DOHH2 (cell line): ENCODE results near the gene CEMIP.

ENCODE experiments used
- H3F3A ChIP-seq: fragments of 200-600 bp; sonication (generic), shearing (Covaris generic); 2 replicates; pipeline ENCODE4 v1.6.0; 2016; ENCODE audit warnings: antibody characterized with exemption, mild to moderate bottlenecking; ENCODE audit not compliant: control insufficient read depth, insufficient read depth
- H3K27ac ChIP-seq: fragments of 200-600 bp; sonication (generic); 2 replicates; pipeline ENCODE4 v1.5.1; 2014; ENCODE audit warnings: low read depth, mild to moderate bottlenecking, low read length, moderate library complexity
- H3K27me3 ChIP-seq: fragments of 200-600 bp; sonication (generic); 2 replicates; pipeline ENCODE4 v1.6.1; 2014; ENCODE audit warnings: mild to moderate bottlenecking, low read length, mixed read lengths; ENCODE audit not compliant: control insufficient read depth
- H3K36me3 ChIP-seq: fragments of 200-600 bp; sonication (generic); 2 replicates; pipeline ENCODE4 v1.6.1; 2014; ENCODE audit warnings: mild to moderate bottlenecking, low read length, moderate library complexity, mixed read lengths; ENCODE audit not compliant: control insufficient read depth
- H3K4me1 ChIP-seq: fragments of 200-600 bp; sonication (generic); 2 replicates; pipeline ENCODE4 v1.6.1; 2014; ENCODE audit warnings: mild to moderate bottlenecking, low read length, mixed read lengths; ENCODE audit not compliant: control insufficient read depth
- H3K4me2 ChIP-seq: fragments of 200-600 bp; sonication (generic); 2 replicates; pipeline ENCODE4 v1.6.0; 2014; ENCODE audit warnings: mild to moderate bottlenecking, low read length, moderate library complexity
- H3K4me3 ChIP-seq: fragments of 200-600 bp; sonication (generic); 2 replicates; pipeline ENCODE4 v1.5.1; 2014; ENCODE audit warnings: mild to moderate bottlenecking, low read length, mixed read lengths
- H3K79me2 ChIP-seq: fragments of 200-600 bp; sonication (generic); 2 replicates; pipeline ENCODE4 v1.6.1; 2014; ENCODE audit warnings: mild to moderate bottlenecking, low read length, mixed read lengths; ENCODE audit not compliant: control insufficient read depth
- H3K9me2 ChIP-seq: fragments of 200-600 bp; sonication (generic); replicated peaks from 2 replicates; pipeline ENCODE4 v1.6.1; 2014; ENCODE audit warnings: mild to moderate bottlenecking, low read length, mixed read lengths; ENCODE audit not compliant: control insufficient read depth
- H3K9me3 ChIP-seq: fragments of 200-600 bp; sonication (generic); 2 replicates; pipeline ENCODE4 v1.6.1; 2014; ENCODE audit warnings: antibody characterized with exemption, low read length, mixed read lengths; ENCODE audit not compliant: control insufficient read depth, insufficient read depth
- H4K20me1 ChIP-seq: fragments of 200-600 bp; sonication (generic); 2 replicates; pipeline ENCODE4 v1.6.0; 2014; ENCODE audit warnings: low read depth, mild to moderate bottlenecking, antibody characterized with exemption, low read length, moderate library complexity; ENCODE audit not compliant: control insufficient read depth, insufficient read depth
- EZH2phosphoT487 ChIP-seq: fragments of 200-600 bp; sonication (generic); IDR thresholded peaks from 2 replicates; pipeline ENCODE4 v1.6.1; 2017; ENCODE audit warnings: borderline replicate concordance, mild to moderate bottlenecking, antibody characterized with exemption, low read length, moderate library complexity, mixed read lengths
- TF ChIP-seq, protein P1 (sequence below): fragments of 200-600 bp; sonication (generic); IDR thresholded peaks from one replicate; pipeline ENCODE4 v1.5.1; 2014; ENCODE audit warnings: antibody characterized with exemption, mild to moderate bottlenecking, low read depth, low read length; ENCODE audit not compliant: poor library complexity, severe bottlenecking

CEMIP gene

DNA sequence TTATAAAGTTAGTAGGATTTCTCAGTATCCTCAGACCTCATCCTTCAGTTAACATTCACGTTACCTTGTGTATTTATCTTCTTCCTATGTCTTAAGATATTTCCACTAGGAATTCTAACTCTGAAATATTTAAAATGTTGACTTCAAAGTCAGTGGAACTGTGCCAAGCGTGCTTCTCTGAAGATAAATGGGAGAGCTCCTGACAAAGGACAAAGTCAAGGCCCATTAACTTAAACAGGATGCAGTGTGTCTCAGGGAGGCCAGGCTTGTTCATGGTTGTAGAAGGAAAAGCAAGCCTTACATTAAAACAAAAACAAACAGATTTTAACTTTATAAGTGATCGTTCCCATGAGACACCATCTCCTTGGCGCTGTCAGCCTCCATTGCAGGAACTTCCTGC, 42.6 kb upstream of the CEMIP start:
- Histone ChIP-seq H3K4me2 (no peak overlapping the region), H3K4me3 (no peak overlapping the region)

DNA sequence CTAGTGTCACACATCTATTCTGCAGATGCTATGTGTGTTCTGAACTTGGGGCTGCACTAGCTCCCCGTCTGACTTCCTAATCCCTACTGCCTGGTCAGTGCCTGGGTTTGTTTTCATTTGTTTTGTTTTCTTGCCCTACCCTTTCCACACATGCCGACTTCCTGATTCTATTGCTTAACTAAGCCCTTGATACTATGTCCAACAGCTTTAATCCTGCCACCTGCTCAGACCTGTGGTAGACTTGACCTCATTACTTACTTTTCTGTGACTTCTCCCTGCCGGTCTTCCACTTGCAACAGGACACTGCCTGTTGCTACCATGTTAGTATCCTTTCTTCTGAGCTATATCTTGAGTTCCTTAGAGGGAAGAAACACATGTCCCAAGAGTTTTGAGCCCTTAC, 39.3 kb upstream of the CEMIP start:
- H3K4me3 ChIP-seq: no peak overlapping the region
- no peaks in the 10 kb centered on the region for H3K9me2 ChIP-seq
- no peaks in the 10 kb centered on the region for H3K4me1 ChIP-seq
- H4K20me1 ChIP-seq: no peaks in the 10 kb centered on the region
- H3K27me3 ChIP-seq: no peaks in the 10 kb centered on the region
- H3F3A ChIP-seq: no peaks in the 10 kb centered on the region
- H3K79me2 ChIP-seq: no peaks in the 10 kb centered on the region
- no peak overlapping the region for H3K27ac ChIP-seq
- no peak for TF ChIP-seq EZH2phosphoT487
- TF ChIP-seq, protein P1, sequence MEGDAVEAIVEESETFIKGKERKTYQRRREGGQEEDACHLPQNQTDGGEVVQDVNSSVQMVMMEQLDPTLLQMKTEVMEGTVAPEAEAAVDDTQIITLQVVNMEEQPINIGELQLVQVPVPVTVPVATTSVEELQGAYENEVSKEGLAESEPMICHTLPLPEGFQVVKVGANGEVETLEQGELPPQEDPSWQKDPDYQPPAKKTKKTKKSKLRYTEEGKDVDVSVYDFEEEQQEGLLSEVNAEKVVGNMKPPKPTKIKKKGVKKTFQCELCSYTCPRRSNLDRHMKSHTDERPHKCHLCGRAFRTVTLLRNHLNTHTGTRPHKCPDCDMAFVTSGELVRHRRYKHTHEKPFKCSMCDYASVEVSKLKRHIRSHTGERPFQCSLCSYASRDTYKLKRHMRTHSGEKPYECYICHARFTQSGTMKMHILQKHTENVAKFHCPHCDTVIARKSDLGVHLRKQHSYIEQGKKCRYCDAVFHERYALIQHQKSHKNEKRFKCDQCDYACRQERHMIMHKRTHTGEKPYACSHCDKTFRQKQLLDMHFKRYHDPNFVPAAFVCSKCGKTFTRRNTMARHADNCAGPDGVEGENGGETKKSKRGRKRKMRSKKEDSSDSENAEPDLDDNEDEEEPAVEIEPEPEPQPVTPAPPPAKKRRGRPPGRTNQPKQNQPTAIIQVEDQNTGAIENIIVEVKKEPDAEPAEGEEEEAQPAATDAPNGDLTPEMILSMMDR: no peak
- H3K4me2 ChIP-seq: no peak overlapping the region
- H3K9me3 ChIP-seq: no peaks in the 10 kb centered on the region
- no peaks in the 10 kb centered on the region for H3K36me3 ChIP-seq

More for the DNA sequence above, 42.6 kb upstream of the CEMIP start:
- H3F3A ChIP-seq: no peaks in the 10 kb centered on the region
- H3K27me3 ChIP-seq: no peaks in the 10 kb centered on the region
- H4K20me1 ChIP-seq: no peaks in the 10 kb centered on the region
- H3K9me3 ChIP-seq: no peaks in the 10 kb centered on the region
- no peaks in the 10 kb centered on the region for H3K79me2 ChIP-seq
- TF ChIP-seq, protein P1: no peak
- TF ChIP-seq EZH2phosphoT487: no peak
- no peak overlapping the region for H3K27ac ChIP-seq
- no peaks in the 10 kb centered on the region for H3K36me3 ChIP-seq
- H3K9me2 ChIP-seq: no peaks in the 10 kb centered on the region
- no peaks in the 10 kb centered on the region for H3K4me1 ChIP-seq

DNA sequence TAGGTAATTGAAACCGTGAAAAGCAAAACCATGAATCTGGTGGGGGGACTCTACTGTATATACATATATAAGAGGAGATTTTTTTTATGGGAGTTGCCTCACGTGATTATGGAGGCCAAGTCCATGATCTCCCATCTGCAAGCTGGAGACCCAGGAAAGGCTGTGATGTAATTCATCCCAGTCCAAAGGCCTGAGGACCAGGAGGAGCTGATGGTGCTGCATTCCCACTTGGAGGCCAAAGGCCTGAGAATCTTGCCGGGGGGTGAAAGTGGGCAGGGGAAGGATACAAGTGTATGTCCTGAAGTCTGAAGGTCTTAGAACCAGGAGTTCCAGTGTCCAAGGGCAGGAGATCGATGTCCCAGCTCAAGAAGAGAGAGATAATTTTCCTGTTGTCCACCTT, 37.1 kb upstream of the CEMIP start:
- Histone ChIP-seq H3F3A (no peaks in the 10 kb centered on the region), H3K4me3 (no peak overlapping the region), H3K4me1 (no peaks in the 10 kb centered on the region), H3K4me2 (no peak overlapping the region), H3K79me2 (no peaks in the 10 kb centered on the region), H3K27ac (no peak overlapping the region), H3K27me3 (no peaks in the 10 kb centered on the region), H3K36me3 (no peaks in the 10 kb centered on the region), H4K20me1 (no peaks in the 10 kb centered on the region), H3K9me2 (no peaks in the 10 kb centered on the region), H3K9me3 (no peaks in the 10 kb centered on the region)
- no peak for TF ChIP-seq EZH2phosphoT487
- TF ChIP-seq, protein P1: no peak
